NCI-H510A (cell line): Measurements from ENCODE around the gene CASZ1.

Experiments
- DNase-seq: peaks from one replicate; lab custom pipeline; 2025; lab: John Stamatoyannopoulos, UW

The CASZ1 gene

DNA sequence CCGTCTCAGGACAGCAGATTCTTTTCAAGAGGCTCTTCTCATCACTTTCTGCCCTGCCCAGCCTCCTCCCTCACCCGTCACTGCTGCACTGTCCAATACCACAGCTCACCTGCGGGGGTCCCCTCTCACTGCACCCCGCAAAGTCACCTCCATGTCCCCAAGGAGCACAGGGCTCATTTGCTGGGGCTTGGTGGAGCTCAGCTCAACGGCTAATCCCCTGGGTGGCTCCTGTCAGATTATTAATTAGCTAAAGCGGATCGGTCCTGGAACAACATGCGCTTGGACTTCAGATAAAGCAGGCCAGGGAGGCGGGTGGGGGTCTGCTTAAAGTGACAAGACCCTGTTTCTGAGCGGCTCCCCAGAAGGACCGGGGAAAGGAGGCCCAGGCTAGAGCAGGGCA is 43.1 kb downstream of the CASZ1 start:
- no peak for DNase-seq

DNA sequence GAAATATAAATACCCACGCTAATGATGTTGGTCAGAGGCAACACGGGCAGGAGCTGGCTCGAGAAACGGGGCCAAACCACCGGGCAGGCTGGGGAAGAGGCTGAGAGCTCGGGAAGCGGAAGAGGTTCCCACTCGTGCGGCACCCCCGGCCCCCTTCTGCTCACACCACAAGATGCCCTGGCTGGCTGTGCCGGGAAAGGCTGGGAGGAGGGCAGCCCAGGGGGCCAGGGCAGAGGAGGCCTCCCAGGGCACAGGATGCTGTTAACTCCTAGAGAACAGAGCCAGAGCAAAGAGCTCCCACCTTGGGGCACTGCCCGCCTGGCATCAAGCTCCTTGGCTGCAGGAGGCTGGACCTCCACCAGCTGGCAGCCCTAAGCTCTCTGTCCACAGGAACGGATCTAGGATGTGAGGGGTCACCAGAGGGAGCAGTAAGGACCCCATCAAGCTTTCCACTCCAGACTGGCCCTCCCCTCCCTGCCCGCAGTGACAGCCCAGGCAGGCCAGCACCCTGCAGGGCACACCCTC is 44.8 kb downstream of the CASZ1 start:
- DNase-seq: no peak

DNA sequence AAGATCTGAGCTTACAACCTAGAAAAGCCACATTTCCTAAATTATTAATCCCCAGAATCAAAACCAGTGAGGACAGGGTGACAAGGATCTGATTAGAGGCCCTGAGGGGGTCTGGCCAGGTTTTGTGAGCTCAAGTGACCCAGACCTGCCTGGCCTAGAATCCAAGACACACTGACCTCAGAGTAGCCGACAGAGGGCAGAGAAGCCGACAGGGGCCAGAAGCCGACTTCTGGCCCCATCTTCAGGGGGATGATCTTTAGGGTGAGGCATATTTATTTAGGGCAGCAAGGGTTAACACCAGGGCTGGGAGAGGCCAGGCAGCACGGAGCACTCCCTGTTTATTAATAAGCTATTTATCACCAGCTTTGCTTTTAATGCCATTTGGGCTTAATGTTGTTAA is 45.3 kb downstream of the CASZ1 start:
- no peak for DNase-seq

DNA sequence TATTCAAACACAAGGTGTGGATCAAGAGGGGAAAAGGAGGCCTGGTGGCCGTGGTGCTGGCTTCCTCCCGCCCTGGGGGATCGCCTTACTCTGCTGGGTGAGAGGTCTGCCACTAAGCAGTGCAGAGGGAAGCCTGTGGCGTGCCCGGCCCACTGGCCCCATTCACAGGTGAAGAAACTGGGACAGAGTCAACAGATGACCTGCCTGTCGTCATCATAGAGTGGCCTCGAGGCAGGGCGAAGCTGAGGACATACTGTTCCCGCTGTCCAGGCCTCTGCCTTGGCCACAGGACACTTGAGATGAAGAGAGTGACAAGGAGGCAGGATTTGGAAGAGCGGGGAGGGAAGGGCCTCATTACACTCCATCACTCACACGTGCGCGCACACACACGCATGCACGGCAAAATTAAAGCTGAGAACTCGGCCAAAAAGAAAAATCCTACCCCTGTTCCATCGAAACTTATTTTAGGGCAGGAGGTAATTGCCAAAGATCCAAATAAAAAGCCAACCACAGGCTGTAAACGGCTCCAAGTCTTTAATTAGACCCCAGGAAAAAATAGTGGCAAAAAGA is 50.5 kb downstream of the CASZ1 start:
- peak; percentile 59 for DNase-seq

DNA sequence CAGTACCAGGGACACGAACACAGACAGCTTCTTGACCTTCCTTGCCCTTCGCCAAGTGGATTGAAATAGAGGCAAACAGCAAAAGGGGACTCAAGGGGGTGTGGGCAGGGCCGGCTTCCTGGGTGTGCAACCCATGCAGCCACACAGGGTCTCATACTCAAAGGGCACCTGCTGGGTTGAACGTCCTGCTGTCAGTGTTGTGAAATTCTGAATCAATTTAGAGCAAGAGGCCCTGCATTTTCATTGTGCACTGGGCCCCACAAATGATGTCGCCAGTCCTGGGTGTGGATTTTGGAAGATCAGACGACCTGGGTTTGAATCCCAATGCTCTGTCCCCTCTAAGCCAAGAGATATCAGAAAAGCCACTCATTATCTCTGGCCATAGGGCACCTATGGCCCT is 51.1 kb downstream of the CASZ1 start:
- DNase-seq: no peak

DNA sequence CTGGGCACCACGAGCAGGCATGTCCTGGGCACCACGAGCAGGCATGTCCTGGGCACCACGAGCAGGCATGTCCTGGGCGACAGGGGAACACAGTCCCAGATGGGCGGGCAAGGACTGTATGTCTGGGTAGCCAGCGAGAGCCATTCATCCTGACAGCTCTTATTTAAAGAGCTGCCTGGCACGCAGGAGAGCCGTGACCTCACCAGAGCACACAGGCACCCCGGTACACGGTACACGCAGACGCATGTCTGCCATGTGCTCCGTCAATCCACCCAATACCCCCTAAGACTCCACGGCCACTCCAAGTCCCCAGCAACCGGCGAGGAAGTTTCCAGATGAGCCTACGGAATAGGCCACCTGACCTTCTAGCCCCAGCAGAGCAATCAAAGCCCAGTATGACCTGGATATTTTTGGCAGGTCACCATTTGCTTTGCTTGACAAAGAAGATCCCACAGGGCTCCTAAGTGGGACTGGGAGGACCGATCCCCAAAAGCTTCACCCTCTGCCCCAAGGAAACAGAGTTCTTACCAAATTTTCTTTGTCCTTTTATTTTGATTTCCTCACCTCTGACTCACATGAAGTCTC is 51.7 kb downstream of the CASZ1 start:
- DNase-seq: no peak

DNA sequence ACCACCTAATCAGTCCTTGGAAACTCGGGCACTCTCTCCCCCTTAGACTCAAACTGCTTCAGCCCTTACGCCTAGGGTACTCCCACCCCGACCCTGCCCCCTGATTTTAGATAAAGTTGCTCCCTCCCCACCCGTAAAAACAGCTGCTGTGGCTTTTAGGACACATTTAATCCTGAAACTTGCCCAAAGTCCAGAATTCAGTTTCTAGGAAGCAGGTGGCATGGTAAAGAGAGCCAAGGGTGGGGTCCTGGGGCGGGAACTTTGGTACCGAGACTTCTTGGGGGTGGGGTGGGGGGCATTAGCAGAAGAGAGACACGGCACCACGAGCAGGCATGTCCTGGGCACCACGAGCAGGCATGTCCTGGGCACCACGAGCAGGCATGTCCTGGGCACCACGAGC is 52.4 kb downstream of the CASZ1 start:
- no peak for DNase-seq

DNA sequence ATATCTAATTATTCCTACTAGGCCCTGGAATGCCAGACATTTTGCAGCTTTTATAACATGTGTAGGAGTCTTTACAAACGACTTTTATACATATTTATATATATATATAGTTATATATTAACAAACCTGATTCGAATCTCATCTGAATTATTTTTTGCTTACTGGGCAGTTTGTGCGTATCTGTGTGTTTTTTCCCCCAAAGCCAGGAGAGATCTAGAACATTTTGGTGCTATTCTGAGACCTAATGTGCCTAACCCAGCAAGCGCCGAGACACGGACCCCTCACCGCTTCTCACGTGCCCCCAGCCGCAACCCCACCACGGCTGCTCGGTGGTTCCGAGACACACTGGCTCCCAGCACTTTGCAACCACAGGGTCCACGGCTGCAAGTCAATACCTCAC is 54.8 kb downstream of the CASZ1 start:
- no peak for DNase-seq

DNA sequence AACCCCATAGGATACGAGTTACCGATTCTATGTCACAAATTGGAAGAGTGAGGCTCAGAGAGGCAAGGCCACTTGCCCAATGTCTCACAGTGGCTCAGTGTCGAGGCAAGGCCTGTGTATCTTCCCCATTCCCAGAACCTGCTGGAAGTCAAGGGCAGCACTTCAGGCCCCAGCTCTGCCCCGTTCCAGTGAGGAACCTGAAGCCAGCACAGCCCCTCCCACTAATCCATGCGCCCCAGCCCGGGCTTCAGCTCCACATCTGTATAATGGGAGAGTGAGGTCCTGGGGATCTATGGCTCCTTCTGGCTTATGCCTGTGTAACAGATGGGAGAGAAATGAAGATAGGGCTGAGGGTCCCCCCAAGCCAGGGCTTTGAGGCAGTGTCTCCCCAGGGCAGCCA is 56.3 kb downstream of the CASZ1 start:
- no peak for DNase-seq

DNA sequence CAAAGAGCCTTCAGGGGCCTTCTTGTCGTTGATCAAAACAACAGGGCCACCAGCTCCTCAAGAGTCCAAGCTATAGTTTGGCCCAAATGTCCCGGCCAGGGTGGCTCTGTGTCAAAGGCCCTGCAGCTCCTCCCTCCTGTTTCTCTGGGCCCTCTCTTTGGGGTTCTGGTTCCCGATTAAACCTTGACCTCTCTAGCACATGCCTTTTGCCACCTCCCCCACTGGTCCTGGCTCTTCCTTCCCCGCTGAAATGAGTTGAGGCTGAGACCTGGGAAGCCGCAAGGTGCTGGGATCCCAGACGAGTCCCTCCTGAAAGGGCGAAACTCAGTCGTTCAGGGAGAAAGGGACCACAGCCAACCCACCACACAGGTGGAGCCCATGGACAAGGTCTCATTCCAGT is 56.9 kb downstream of the CASZ1 start:
- no peak for DNase-seq

DNA sequence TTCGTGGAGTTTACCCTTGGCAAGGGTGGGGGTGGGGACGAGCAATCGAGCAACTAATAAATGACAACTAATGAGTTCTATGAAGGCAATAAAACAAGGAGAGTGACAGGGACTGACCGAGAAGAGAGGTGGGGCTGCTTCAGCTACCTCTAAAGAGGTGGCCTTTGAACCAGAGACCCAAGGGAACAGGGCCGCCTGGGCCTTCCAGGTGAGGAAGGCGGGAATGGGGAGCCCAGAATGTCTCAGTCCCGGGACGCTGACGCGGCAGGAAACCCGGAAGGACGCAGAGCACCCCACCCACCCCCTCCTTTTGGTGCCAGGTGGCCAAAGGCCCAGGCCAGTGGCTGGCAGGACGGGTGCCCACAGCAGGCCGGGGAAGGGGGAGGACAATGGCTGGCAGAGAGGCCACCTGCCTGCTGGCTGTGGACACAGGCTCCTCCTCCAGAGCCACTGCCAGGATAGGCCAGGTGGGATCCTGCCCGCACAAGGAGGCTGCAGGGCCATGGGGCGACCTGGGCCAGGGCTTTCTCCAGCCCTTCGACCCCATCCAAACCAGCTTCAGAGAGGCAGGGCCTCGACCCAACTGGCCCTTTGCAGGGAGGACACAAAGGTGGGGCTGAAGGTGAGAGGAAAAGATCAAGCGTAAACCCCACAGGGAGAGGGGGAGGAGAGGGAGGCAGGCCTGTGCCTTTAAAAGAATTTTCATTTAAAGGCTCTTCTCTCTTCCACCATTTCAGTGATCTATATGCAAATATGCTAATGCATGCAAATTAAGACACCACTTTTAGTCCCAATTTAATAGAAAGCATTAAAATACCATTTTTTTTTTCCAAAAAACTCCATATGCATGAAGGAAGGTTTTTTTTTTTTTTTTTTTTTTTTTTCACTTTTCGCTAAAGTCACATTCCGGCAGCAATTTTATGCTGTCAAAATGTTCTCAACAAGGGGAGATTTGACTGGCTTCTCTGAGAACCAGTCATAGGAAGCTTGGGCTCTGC is 58.1 kb downstream of the CASZ1 start:
- peak; percentile 93 for DNase-seq

DNA sequence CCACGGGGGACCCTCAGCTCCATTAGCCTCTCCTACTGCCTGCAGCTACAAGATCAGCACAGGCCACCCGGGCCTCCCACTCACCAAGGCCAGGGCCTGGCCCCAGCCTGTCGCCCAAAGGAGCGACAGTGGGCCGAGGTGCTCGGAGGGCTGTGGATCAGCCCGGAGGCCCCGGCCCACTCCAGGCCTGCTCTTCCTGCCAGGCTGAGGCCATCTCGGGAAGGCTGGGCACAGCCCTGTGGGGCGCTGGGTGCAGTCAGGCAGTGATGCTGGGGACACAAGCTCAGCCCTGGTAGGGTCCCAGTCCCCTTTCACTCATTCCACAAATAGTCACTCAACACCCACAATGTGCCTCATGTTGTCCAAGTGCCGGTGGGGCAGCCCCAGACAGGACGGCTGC is 58.8 kb downstream of the CASZ1 start:
- DNase-seq: no peak

DNA sequence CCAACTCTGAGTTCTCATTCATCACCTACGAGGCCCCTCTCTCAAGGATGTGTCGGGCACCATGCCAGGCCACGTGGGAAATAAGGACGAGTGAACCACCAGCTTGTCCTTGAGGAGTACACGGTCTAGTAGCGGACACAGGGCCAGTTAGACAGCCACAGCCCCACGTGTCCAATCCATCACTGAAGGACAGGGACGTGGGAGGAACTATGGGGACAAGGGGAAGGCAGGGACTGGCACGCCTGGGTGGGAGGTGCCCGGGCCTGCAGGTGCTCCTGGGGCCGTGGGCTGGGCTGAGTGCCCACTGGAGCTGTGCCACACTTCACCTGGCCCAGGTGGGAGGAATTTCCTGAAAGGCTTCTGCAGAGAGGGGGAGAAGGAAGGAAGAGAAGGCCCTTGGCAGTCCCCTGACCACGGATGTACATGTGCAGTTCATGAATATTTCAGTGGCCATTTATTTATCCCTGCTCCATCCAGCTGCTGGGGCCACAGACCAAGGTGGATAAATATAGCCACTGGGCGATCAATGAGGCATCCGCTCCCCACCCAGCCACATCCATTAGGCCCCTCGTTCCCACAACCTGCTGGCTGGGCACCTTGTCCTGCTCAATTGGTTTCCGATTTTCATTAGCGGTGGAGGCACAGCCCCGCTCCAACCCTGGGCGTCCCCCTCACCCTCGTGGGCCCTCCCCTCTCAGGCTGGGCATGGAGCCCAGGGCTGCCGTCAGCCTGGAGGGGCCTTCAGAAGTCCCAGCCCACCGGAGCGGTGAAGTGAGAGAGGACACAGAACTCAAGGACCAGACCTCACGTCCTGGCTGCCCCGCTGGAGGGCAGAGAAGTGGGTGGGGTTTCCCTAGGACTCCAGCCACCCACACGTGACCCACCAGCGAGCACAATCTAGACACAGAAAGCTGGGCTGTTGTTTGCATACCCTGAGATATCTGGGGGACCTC is 59.5 kb downstream of the CASZ1 start:
- peak; percentile 58 for DNase-seq

DNA sequence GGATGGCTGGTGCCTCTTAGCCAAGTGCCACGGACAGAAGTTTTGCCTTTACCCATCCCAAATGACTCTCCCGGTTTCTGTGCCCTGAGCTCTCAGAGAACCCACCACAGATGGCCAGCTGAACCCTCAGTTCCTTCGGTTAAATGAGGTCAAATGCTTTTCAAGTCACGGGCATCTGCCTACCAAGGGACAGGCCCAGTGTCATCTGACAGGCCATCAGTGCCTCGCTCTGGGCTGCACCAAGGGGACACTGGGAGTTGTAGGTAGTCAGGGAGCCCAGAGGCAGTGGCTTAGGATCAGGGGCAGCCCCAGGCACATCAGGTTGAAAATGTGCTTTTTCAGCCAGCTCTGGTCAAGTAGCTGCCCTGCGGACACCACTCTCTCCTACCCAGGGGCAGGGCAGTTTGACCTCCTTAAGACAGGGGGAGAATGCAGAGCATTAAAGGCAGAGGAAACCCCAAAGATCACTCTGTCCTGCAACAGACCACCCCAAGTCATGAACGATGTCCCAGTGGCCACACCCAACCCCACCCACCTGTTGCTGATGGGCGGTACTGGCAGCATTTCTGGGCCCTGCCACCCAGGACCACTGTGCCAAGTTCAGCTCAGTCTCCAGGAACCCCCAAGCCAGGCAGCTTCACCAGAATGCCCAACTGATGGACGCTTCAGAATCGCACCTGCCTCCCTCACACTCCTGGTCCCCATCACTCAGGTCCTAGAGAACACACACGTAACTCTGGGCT is 60.7 kb downstream of the CASZ1 start:
- no peak for DNase-seq

DNA sequence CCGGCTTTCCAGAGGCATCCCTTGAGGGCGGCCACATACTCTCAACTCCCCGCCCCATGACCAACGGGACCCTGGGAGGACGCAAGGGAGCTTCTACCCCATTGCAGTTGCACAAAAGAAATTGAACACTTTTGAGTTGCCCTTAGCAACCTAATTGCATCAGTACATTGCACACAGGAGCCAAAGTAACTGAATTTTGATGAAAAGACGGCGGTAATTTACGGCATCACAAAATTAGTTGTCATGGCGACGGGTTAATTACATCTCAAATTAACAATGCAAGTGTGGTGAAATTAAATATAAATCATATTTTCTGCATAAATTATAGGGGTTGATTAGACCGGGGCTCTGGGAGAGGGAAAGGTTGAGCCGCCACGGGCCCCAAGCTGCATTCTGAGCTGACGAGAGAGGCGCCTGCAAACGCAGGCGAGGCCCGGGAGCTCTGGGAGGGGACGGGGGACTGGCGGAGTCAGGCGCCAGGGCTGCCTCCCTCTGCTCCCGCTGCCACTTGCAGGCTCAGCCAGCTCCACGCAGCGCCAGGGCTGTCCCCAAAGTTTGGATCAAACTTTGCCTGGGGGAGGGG is 61.4 kb downstream of the CASZ1 start:
- peak; percentile 82 for DNase-seq

DNA sequence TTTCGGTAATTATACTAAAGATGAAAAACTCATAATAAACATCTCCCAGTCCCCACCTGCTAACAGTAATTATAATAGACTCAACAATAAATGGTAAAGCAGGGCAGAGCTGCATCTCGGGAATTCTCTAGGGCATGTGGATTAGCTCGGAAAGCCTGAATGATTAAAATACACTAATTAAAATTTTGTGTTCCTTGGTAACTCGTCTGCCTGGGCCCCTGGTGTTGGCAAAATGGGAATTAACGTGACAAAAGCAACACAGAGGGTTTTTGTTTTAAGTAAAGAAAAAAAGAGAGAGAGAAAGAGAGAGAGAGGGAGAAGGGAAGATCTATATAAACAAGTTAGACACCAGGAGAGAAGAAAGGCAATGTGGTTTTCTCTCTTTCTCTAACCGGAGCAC is 62.1 kb downstream of the CASZ1 start:
- no peak for DNase-seq

DNA sequence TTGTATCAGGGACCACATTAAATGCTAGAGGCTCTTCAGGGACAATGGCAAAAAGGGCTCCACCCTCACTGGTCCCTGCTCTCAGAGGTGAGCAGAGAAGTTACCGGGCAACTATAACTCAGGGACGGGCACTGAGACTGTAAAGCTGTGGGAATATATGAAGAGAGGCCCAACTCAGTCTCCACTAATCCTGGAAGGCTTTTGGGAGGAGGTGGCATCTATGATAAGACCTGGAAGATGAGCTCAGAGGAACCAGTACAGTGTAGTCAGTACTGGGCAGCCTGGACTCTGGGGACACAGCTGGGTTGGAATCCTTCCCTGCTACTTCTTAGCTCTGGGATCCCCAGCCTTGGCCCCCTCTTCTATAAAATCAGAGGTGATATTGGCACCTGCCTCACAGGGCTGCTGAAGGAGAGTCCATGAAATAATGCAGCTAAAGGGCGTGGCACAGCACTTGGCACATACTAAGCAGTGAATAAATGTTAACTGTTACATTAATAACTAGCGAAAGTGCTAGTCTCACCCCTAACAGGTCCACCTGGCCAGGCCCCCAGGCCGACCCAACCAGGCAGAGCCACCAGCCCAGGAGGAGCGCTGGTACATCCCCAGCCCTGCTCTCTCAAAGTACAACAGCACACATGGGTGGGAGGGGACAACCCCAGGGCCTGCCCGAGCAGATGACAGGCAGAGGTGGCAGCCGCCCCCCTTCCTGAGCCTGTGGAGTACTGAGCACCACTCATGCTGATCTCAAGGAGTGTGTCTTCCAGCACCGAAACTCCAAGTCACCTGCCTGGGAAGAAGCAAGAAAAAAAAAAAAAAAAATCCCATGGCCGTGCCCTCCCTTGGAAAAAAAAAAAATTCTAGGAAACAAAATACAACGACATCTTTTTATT is 62.7 kb downstream of the CASZ1 start:
- DNase-seq: peak; percentile 93

DNA sequence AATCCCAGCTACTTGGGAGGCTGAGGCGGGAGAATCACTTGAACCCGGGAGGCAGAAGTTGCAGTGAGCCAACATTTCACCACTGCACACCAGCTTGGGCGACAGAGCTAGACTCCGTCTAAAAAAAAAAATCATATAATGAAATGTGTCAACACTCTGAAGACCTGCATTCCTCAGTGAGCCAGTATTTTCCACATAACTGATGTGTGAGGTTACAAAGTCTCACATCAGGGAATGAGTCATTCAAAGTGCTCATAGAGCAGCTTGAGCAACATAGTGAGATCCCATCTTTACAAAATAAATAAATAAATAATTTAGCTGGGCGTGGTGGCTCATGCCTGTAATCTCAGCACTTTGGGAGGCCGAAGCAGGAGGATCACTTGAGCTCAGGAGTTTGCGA is 65.5 kb downstream of the CASZ1 start:
- DNase-seq: no peak

DNA sequence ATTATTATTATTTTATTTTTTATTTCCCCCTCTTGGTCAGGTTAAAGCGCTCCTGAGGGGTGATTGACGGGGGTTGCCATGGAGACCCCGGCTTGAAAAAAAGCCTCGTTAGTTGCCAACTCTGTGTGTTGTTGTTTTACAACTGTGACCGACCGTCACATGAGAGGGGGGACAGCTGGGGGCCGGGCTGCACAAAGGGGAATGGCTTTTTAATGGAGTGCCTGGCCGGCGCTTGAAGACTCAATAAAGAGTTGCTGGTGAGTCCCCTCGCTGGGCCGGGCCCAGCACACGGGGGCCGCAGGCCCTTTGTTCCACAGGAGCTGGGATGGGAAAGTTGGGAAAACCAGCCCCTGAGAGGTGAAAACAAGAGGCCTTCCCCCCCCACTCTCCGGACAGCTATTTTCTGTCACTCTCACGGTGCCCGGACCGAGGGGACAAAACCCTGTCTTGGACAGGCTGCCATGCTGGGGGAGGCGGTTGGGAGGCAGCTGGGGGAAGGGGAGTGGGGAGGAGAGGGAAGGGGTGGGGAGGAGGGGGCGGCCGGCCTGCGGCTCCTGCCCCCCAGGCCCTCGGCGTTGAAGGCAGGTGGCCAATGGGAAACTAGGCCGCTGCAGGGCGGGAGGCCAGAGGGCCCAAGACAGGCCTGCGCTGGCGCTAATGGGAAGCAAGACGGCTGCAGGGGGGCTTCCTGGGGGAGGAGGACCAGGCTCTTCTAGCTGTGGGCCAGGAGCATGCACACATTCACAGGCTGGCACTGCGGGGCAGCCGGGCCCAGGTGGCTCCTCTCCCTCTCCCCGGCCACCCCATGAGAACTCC is 67.6 kb downstream of the CASZ1 start:
- no peak for DNase-seq
